H54 (cell line): ENCODE results near the gene CDC42BPA.

Experiments used
- DNase-seq: peaks from one replicate; pipeline ENCODE4 v3.0.0; 2011; ENCODE audit warnings: low spot score, mixed read lengths; ENCODE audit not compliant: insufficient read length
- FAIRE-seq: peaks from 3 replicates; lab custom pipeline; 2011; peaks lifted over from hg19 to GRCh38; lab: Jason Lieb, UNC
- POLR2A ChIP-seq: IDR thresholded peaks from 2 replicates; pipeline ENCODE4 v1.6.1; 2011; ENCODE audit warnings: low read depth, mild to moderate bottlenecking, low read length

Gene CDC42BPA

GRCh38 chr1:227323171-227323966 lies 5.1 kb upstream of the CDC42BPA start:
- TF ChIP-seq POLR2A = no peak
- DNase-seq = no peak
- FAIRE-seq = no peak

GRCh38 chr1:227322376-227322775 lies 4.1 kb upstream of the CDC42BPA start:
- FAIRE-seq = no peak
- no peak for DNase-seq
- no peak for TF ChIP-seq POLR2A

GRCh38 chr1:227321035-227321434 lies 2.7 kb upstream of the CDC42BPA start:
- TF ChIP-seq POLR2A = no peak
- FAIRE-seq = no peak
- DNase-seq = no peak

GRCh38 chr1:227320476-227320875 lies 2.2 kb upstream of the CDC42BPA start:
- no peak for DNase-seq

GRCh38 chr1:227318853-227319607 lies 738 bp upstream of the CDC42BPA start:
- FAIRE-seq (peak; percentile 23), DNase-seq (peak; percentile 29)
- TF ChIP-seq POLR2A = peak; percentile 32; the same call in 1 of the 2 replicates

More at GRCh38 chr1:227320476-227320875, 2.2 kb upstream of the CDC42BPA start:
- no peak for TF ChIP-seq POLR2A
- no peak for FAIRE-seq

- peak; percentile 20 for DNase-seq
- FAIRE-seq = no peak
- no peak for TF ChIP-seq POLR2A
Observed at GRCh38 chr1:227317523-227318015, 723 bp downstream of the CDC42BPA start.

- no peak for DNase-seq
Observed at GRCh38 chr1:227317011-227317451, 1.3 kb downstream of the CDC42BPA start.

GRCh38 chr1:227316456-227316855 lies 1.8 kb downstream of the CDC42BPA start:
- no peak for TF ChIP-seq POLR2A
- DNase-seq = no peak
- FAIRE-seq = no peak

More at GRCh38 chr1:227317011-227317451, 1.3 kb downstream of the CDC42BPA start:
- peak; percentile 67 for FAIRE-seq
- no peak for TF ChIP-seq POLR2A

GRCh38 chr1:227315629-227316346 lies 2.5 kb downstream of the CDC42BPA start:
- TF ChIP-seq POLR2A = no peak
- DNase-seq = no peak
- peak; percentile 93 for FAIRE-seq

- DNase-seq = no peak
- no peak for TF ChIP-seq POLR2A
- peak; percentile 60 for FAIRE-seq
Observed at GRCh38 chr1:227314014-227314848, 4.1 kb downstream of the CDC42BPA start.

- FAIRE-seq = no peak
- DNase-seq = no peak
- no peak for TF ChIP-seq POLR2A
Observed at GRCh38 chr1:227312361-227313025, 5.8 kb downstream of the CDC42BPA start.

- peak; percentile 61 for FAIRE-seq
- no peak for TF ChIP-seq POLR2A
- no peak for DNase-seq
Observed at GRCh38 chr1:227311389-227312001, 6.8 kb downstream of the CDC42BPA start.
